Cardiac fibroblast (primary cell): ENCODE data around the gene RFPL4AL1.
"Not testable (repeated sequence)": the region's sequence is repeated elsewhere in the genome, so short reads cannot be mapped to it uniquely, and the experiment has no call there.

ENCODE experiments used
- DNase-seq, 2 donors: peaks; one replicate each; pipeline versions ENCODE4 v3.0.0 to v3.0.0-alpha.2; 2010; ENCODE audit warnings: low read depth in 2 of 2
- H3K4me3 ChIP-seq, 2 donors: replicated peaks in 1 of 2; 1 replicate in 1 of 2; 2 replicates in 1 of 2; pipeline ENCODE4 v1.5.1; 2011; ENCODE audit warnings: low read depth in 2 of 2, low read length in 2 of 2, mild to moderate bottlenecking in 2 of 2, moderate library complexity in 1 of 2
- TF ChIP-seq, protein P1 (sequence below): IDR thresholded peaks from one replicate; pipeline ENCODE4 v1.5.1; 2011; ENCODE audit warnings: low read depth, mild to moderate bottlenecking, low read length, inconsistent platforms

RFPL4AL1 gene

DNA sequence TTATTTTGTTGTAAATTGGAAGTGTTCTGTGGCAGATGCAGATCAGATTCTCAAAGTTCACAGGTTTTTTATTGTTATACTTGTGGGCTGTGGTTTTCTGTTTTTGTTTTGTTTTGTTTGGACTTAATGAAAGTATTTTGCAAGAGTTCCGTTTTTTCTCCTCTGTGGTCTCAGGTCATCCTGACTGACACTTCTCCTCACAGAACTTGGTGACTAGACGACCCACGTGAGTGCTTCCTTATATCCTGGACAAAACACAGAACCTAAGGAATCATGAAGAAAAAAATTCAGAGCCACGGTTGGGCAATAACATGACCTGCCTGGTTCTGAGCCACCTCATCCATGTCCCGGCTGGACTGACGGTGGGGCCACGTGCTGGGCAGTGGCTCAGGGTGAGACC lies 2.5 kb upstream of the RFPL4AL1 start:
- H3K4me3 ChIP-seq: no peak overlapping the region
- DNase-seq: no peak
- TF ChIP-seq, protein P1, sequence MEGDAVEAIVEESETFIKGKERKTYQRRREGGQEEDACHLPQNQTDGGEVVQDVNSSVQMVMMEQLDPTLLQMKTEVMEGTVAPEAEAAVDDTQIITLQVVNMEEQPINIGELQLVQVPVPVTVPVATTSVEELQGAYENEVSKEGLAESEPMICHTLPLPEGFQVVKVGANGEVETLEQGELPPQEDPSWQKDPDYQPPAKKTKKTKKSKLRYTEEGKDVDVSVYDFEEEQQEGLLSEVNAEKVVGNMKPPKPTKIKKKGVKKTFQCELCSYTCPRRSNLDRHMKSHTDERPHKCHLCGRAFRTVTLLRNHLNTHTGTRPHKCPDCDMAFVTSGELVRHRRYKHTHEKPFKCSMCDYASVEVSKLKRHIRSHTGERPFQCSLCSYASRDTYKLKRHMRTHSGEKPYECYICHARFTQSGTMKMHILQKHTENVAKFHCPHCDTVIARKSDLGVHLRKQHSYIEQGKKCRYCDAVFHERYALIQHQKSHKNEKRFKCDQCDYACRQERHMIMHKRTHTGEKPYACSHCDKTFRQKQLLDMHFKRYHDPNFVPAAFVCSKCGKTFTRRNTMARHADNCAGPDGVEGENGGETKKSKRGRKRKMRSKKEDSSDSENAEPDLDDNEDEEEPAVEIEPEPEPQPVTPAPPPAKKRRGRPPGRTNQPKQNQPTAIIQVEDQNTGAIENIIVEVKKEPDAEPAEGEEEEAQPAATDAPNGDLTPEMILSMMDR: no peak

DNA sequence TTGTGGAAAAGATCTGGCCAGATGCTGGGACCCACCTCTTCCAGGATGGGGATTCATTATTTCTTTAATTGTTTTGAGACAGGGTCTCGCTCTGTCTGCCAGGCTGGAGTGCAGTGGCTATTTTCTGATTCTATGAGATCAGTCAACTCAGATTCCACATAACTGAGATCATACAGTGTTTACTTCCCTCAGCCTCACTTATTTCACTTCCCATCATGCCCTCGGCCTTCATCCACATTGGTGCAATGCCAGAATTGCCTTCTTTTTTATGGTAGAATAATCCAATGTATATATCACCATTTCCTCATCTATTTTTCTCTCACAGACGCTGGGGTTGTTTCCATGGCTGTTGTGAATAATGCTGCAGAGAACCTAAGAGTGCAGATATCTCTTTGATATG lies 714 bp downstream of the RFPL4AL1 start:
- not testable (repeated sequence) for H3K4me3 ChIP-seq, DNase-seq

DNA sequence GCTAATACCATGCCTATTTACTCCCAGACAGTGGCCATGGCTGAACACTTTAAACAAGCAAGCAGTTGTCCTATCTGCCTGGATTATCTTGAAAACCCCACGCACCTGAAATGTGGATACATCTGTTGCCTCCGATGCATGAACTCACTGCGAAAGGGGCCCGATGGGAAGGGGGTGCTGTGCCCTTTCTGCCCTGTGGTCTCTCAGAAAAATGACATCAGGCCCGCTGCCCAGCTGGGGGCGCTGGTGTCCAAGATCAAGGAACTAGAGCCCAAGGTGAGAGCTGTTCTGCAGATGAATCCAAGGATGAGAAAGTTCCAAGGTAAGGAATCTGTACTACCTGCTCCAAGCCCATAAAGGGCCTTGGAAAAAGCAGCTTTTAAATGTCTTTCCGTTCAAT lies 8.6 kb downstream of the RFPL4AL1 start:
- H3K4me3 ChIP-seq: no peak overlapping the region
- TF ChIP-seq, protein P1: no peak
- no peak for DNase-seq

DNA sequence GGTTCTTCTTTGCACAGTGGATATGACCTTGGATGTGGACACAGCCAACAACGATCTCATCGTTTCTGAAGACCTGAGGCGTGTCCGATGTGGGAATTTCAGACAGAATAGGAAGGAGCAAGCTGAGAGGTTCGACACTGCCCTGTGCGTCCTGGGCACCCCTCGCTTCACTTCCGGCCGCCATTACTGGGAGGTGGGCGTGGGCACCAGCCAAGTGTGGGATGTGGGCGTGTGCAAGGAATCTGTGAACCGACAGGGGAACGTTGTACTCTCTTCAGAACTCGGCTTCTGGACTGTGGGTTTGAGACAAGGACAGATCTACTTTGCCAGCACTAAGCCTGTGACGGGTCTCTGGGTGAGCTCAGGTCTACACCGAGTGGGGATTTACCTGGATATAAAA lies 9.4 kb downstream of the RFPL4AL1 start:
- no peak overlapping the region for H3K4me3 ChIP-seq
- TF ChIP-seq, protein P1: no peak
- no peak for DNase-seq

DNA sequence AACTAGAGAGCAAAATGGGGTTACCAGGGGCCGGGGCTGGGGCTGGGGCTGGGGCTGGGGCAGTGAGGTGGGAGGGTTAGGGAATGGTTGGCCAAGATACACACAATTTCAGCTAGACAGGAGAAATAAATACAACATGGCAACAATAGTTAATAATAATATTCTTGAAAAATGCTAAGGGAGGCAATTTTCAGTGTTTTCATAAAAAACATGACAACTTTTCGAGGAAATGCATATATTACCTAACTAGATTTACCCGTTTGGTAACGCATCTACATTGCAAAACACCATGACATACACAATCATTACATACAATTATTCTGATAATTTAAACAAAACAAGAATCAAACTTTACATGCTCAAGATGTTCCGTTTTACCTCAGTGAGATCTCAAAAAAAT lies 12.2 kb downstream of the RFPL4AL1 start:
- TF ChIP-seq, protein P1: no peak
- no peak overlapping the region for H3K4me3 ChIP-seq
- no peak for DNase-seq

DNA sequence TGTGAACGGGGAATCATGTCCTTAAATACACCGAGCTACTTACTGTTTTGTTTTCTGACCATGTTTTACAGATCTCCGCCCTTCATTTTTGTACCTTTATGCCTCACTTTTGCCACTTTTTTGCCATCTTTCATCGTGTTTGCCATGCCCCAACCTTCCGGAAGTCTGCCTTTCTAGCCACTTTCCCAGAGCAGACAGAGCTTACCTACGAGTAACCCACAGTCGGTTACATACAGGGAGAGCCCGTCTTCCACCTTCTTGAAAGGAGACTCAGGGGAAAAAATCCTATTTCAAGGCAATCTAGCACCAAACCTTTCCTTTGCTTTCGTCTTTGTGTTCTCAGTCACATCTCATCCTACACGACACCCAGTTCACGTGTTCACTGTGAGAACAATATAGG lies 26.1 kb downstream of the RFPL4AL1 start:
- no peak overlapping the region for H3K4me3 ChIP-seq
- no peak for DNase-seq
- TF ChIP-seq, protein P1: no peak

DNA sequence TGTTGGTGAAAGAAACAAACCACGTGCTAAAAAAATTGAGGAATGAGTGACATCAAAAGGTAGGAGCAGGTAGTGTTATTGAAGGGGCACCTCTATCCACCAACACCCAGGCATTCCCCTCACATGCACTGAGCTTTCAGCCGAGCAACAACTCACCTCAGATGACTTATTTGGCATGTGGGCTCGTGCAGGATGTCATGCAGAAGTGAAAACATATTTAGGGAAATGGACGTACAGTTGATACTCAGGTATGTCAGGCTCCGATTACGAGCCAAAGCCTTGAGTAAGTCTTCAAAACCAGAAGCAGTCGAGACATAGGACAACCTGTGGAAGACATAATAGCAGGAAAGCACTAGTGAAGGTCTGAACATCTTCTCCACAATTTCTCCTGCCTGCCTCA lies 32.5 kb downstream of the RFPL4AL1 start:
- DNase-seq: no peak
- TF ChIP-seq, protein P1: no peak
- no peak overlapping the region for H3K4me3 ChIP-seq
